IMR-90 (cell line): ENCODE measurements around the gene C6orf47. TPM values are rescaled to one million over a fixed set of nuclear protein-coding genes. Genes with fewer than 3 reads are reported as not detected.
A peak's percentile ranks its signal among the peaks of the same experiment; 100 is the strongest.

Source experiments
- ATAC-seq: fragments of 200-7000 bp; cut with Tn5 transposase; 2 replicates; pipeline ENCODE4 v1.9.1; 2020; ENCODE audit warnings: low read depth, mild to moderate bottlenecking, moderate library complexity
- BruUV-seq: library from RNA; stranded (reverse); fragments of 400-500 nt; replicated peaks from 2 replicates; lab custom pipeline; 2021; lab: Mats Ljungman, UMichigan
- CTCF ChIA-PET: fragments of 300-600 bp; formaldehyde crosslinking; extraction: SDS; loops from one replicate; lab custom pipeline; 2021; ENCODE audit warnings: antibody characterized with exemption; lab: Yijun Ruan, JAX
- POLR2A ChIA-PET: fragments of 300-600 bp; sonication (Branson Sonifier 250); formaldehyde crosslinking; loops from one replicate; lab custom pipeline; 2022; ENCODE audit warnings: antibody characterized with exemption; ENCODE audit not compliant: unreplicated experiment; lab: Charles Lee
- DNase-seq: peaks from one replicate; pipeline ENCODE4 v3.0.0; 2013
- H2AFZ ChIP-seq: replicated peaks from 2 replicates; pipeline ENCODE3; 2013; ENCODE audit warnings: low read length, mild to moderate bottlenecking; ENCODE audit not compliant: poor library complexity
- H2AK5ac ChIP-seq: 2 replicates; pipeline ENCODE4 v1.6.1; 2013; ENCODE audit warnings: low read depth, low read length, inconsistent platforms
- H2AK9ac ChIP-seq: replicated peaks from 2 replicates; pipeline ENCODE3; 2013; ENCODE audit warnings: mild to moderate bottlenecking, low read depth, low read length, moderate library complexity; ENCODE audit not compliant: poor library complexity
- H2BK120ac ChIP-seq: 2 replicates; pipeline ENCODE4 v1.6.1; 2013; ENCODE audit warnings: low read depth, low read length, inconsistent platforms
- H2BK15ac ChIP-seq: 3 replicates; pipeline ENCODE4 v1.6.1; 2013; ENCODE audit warnings: low read depth, low read length, inconsistent platforms
- H2BK20ac ChIP-seq: 2 replicates; pipeline ENCODE4 v1.6.1; 2013; ENCODE audit warnings: low read depth, mild to moderate bottlenecking, inconsistent platforms, low read length, moderate library complexity
- H2BK5ac ChIP-seq: 2 replicates; pipeline ENCODE4 v1.6.1; 2013; ENCODE audit warnings: mild to moderate bottlenecking, low read depth, low read length, inconsistent platforms; ENCODE audit not compliant: poor library complexity, severe bottlenecking
- H3K14ac ChIP-seq: replicated peaks from 2 replicates; pipeline ENCODE4 v1.6.1; 2013; ENCODE audit warnings: low read depth, low read length, inconsistent platforms
- H3K18ac ChIP-seq: 2 replicates; pipeline ENCODE4 v1.6.1; 2013; ENCODE audit warnings: low read depth, low read length, control low read depth
- H3K23ac ChIP-seq: 2 replicates; pipeline ENCODE4 v1.6.1; 2013; ENCODE audit warnings: low read depth, low read length, inconsistent platforms
- H3K27ac ChIP-seq: 2 replicates; pipeline ENCODE4 v1.5.1; 2013; ENCODE audit warnings: mild to moderate bottlenecking, control low read depth, low read length; ENCODE audit not compliant: insufficient read depth
- H3K27me3 ChIP-seq: 2 replicates; pipeline ENCODE4 v1.6.1; 2013; ENCODE audit warnings: low read length; ENCODE audit not compliant: control insufficient read depth, insufficient read depth
- H3K36me3 ChIP-seq: 2 replicates; pipeline ENCODE4 v1.6.1; 2013; ENCODE audit warnings: low read length, mixed read lengths; ENCODE audit not compliant: control insufficient read depth, insufficient read depth
- H3K4ac ChIP-seq: 2 replicates; pipeline ENCODE4 v1.6.1; 2013; ENCODE audit warnings: low read depth, low read length, inconsistent platforms
- H3K4me1 ChIP-seq: 2 replicates; pipeline ENCODE4 v1.6.1; 2013; ENCODE audit warnings: low read length, mixed read lengths; ENCODE audit not compliant: control insufficient read depth, insufficient read depth
- H3K4me2 ChIP-seq: 2 replicates; pipeline ENCODE4 v1.6.1; 2013; ENCODE audit warnings: low read depth, mild to moderate bottlenecking, control low read depth, low read length, moderate library complexity
- H3K4me3 ChIP-seq: 2 replicates; pipeline ENCODE4 v1.5.1; 2013; ENCODE audit warnings: low read depth, mild to moderate bottlenecking, control low read depth, low read length, moderate library complexity; ENCODE audit not compliant: insufficient read depth
- H3K56ac ChIP-seq: 2 replicates; pipeline ENCODE4 v1.6.1; 2013; ENCODE audit warnings: low read length, inconsistent platforms; ENCODE audit not compliant: insufficient read depth; ENCODE audit errors: extremely low read depth
- H3K79me1 ChIP-seq, 2 experiments: 2 replicates each; pipeline ENCODE4 v1.6.1; 2013; ENCODE audit warnings: low read length in 2 of 2, inconsistent platforms in 1 of 2, low read depth in 1 of 2
- H3K9ac ChIP-seq: 2 replicates; pipeline ENCODE4 v1.6.1; 2013; ENCODE audit warnings: low read depth, low read length, control low read depth
- H3K9me1 ChIP-seq: 2 replicates; pipeline ENCODE4 v1.6.1; 2013; ENCODE audit warnings: low read length, inconsistent platforms; ENCODE audit not compliant: insufficient read depth
- H3K9me3 ChIP-seq: 2 replicates; pipeline ENCODE4 v1.6.1; 2013; ENCODE audit warnings: low read length; ENCODE audit not compliant: control insufficient read depth, insufficient read depth
- H4K20me1 ChIP-seq: 2 replicates; pipeline ENCODE4 v1.6.1; 2013; ENCODE audit warnings: low read length, inconsistent platforms; ENCODE audit not compliant: insufficient read depth
- H4K5ac ChIP-seq: 2 replicates; pipeline ENCODE4 v1.6.1; 2013; ENCODE audit warnings: mild to moderate bottlenecking, low read depth, low read length, control low read depth
- H4K8ac ChIP-seq, 2 experiments: 2 replicates each; pipeline ENCODE4 v1.6.1; 2013; ENCODE audit warnings: low read depth in 2 of 2, low read length in 2 of 2, control low read depth in 1 of 2, inconsistent platforms in 1 of 2
- H4K91ac ChIP-seq: 2 replicates; pipeline ENCODE4 v1.6.1; 2013; ENCODE audit warnings: low read depth, low read length, inconsistent platforms; ENCODE audit not compliant: insufficient read depth
- BHLHE40 ChIP-seq: fragments of 150-350 bp; IDR thresholded peaks from 2 replicates; pipeline ENCODE4 v1.6.1; 2016; ENCODE audit warnings: mild to moderate bottlenecking, low read depth, low read length
- MAFK ChIP-seq: IDR thresholded peaks from 2 replicates; pipeline ENCODE4 v1.6.1; 2012; ENCODE audit warnings: low read depth, low read length, improper control_type of control experiment
- MAZ ChIP-seq: IDR thresholded peaks from 2 replicates; pipeline ENCODE4 v1.6.1; 2012; ENCODE audit warnings: low read depth, mild to moderate bottlenecking, low read length, improper control_type of control experiment, moderate library complexity, borderline replicate concordance
- MXI1 ChIP-seq: IDR thresholded peaks from 2 replicates; pipeline ENCODE4 v1.6.1; 2012; ENCODE audit warnings: low read depth, mild to moderate bottlenecking, low read length, moderate library complexity, borderline replicate concordance
- RCOR1 ChIP-seq: IDR thresholded peaks from 2 replicates; pipeline ENCODE4 v1.6.1; 2012; ENCODE audit warnings: mild to moderate bottlenecking, low read length, improper control_type of control experiment; ENCODE audit not compliant: insufficient replicate concordance
- WGBS, 2 experiments: methylation state at CpG; one replicate each; pipeline versions ENCODE4 v1.1.5 to v1.1.7; 2013; ENCODE audit warnings: missing lambda C conversion rate in 2 of 2; ENCODE audit not compliant: insufficient read length in 1 of 2; ENCODE audit errors: extremely low coverage in 2 of 2; 5-methylcytosine and 5-hydroxymethylcytosine counted together
- dilution Hi-C: fragments of 300-500 bp; cut with HindIII; formaldehyde crosslinking; loops from one replicate; pipeline ENCODE4 v1.14.3; 2018; ENCODE audit warnings: low sequenced_read_pairs; ENCODE audit not compliant: unreplicated experiment
- in situ Hi-C: fragments of 300-500 bp; cut with MboI; formaldehyde crosslinking; loops from 3 replicates; pipeline ENCODE4 v1.14.3; 2019; ENCODE audit warnings: low sequenced_read_pairs, inconsistent platforms, mixed read lengths
- intact Hi-C: fragments of 100-400 bp; cut with micrococcal nuclease; formaldehyde crosslinking; loops from 2 replicates; pipeline ENCODE4 v1.10.0; 2022
- polyA plus RNA-seq, 3 experiments: library from polyadenylated mRNA; depleted of rRNA; stranded (reverse); fragments of >200 nt; gene quantifications; 2 replicates each; pipeline ENCODE4 v1.2.3, GENCODE V29; 2012; ENCODE audit warnings: low replicate concordance in 1 of 3
- total RNA-seq: library from RNA; depleted of rRNA; stranded (reverse); fragments of >200 nt; gene quantifications from 2 replicates; pipeline ENCODE4 v1.2.3, GENCODE V29; 2012

The C6orf47 gene
- total and polyA plus RNA-seq, 2 of the 4 experiments (the other 2 are of a cell fraction), result 8.9 to 14.2 TPM

DNA sequence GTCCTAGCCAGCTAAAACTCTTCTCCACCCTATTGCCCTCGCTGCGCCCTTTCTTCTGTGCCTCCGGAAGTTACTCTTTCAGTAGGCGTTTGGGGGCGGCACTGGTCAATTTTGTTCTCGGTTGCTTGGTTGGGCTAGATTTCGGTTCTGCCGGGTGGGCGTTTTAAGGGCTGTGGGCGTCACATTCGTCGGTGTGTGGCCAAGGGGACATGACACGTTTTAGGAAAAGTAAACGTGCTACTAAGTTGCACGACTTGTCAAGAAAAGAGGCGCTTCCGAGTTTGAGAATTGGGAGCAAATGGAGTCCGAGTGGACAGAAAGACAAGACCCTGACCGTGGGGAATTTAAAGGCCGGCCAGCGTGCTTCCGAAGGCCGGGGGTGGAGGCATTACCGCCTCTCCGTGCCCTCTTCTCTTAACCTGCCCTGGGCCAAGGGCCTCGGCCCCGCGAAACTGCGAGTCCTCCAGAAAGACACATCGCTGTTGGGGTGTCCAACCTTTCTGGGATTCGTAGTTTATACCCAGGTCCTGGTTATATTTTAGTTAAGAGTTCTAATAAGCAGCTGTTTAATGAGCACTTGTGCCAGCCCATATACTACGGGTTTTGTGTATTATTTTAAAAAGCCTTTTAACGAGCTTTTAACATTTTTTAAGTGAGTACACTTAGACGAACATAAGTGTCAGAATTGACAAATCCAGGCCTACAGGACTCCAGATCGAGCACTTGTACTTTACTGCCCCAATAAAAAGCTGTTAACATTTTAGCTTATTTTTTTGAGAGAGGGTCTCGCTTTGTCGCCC, 7.5 kb downstream of the C6orf47 start:
- Histone ChIP-seq H2AK9ac (peak overlapping the region; percentile 98), H3K4me3 (peak overlapping the region; percentile 59), H2AK5ac (peak overlapping the region; percentile 96), H3K23ac (peak overlapping the region; percentile 100), H2BK15ac (peak overlapping the region; percentile 83; the same call in 2 of the 3 replicates), H3K79me1 (peaks cover 20 to 71% of the 10 kb centered on the region in 2 experiments; a peak in 3 of 4 replicates), H4K8ac (peak overlapping the region; percentile 56 to 96), H3K18ac (peak overlapping the region; percentile 79), H3K9ac (peak overlapping the region; percentile 85), H3K4ac (peak overlapping the region; percentile 99), H4K5ac (peak overlapping the region; percentile 77), H3K36me3 (peaks cover 20% of the 10 kb centered on the region), H3K27ac (peak overlapping the region; percentile 88), H3K27me3 (no peaks in the 10 kb centered on the region), H2BK120ac (peak overlapping the region; percentile 90), H3K9me3 (no peaks in the 10 kb centered on the region), H2BK20ac (no peak overlapping the region), H3K9me1 (peaks cover 17% of the 10 kb centered on the region), H4K20me1 (0 out of 2 replicates have a peak, but pooled peaks cover 4% of the 10 kb centered on the region), H3K56ac (peak overlapping the region; percentile 99), H2BK5ac (peak overlapping the region; percentile 93), H3K4me1 (0 out of 2 replicates have a peak, but pooled peaks cover 3% of the 10 kb centered on the region), H3K4me2 (peak overlapping the region; percentile 67), H2AFZ (peak overlapping the region; percentile 96), H3K14ac (peak overlapping the region; percentile 100), H4K91ac (peak overlapping the region; percentile 95)
- POLR2A ChIA-PET, result interaction anchor here (0.6 to 2.5 kb wide), 3 partner anchors 10 to 106 kb away, joined by 3 to 10 read pairs (median 8); partner anchors contain the start of gene NFKBIL1
- in situ Hi-C loops (no loop called here), intact Hi-C loops (loop anchor here (1.0 kb wide), 1 partner anchor 33 kb away; the partner anchor contains the start of gene PRRC2A), dilution Hi-C loops (no loop called here)
- ATAC-seq (peak; percentile 75), DNase-seq (no peak)
- CTCF ChIA-PET, result interaction anchor here (0.9 to 1.6 kb wide), 2 partner anchors 11 kb away, joined by 3 to 5 read pairs; partner anchors contain the start of gene GPANK1
- 8% methylated on average over 8 of the region's 37 CpGs; no CpG with 5 or more reads in 1 of the 2 experiments for WGBS, 2 experiments
- TSS peak; percentile 82 for BruUV-seq
- no peak for TF ChIP-seq RCOR1
- 0 out of 2 replicates have a peak, but pooled peaks have one; percentile 42 for TF ChIP-seq MXI1
- TF ChIP-seq BHLHE40, result peak; percentile 22
- TF ChIP-seq MAFK, result no peak
- no peak for TF ChIP-seq MAZ
